Hepatocyte (in vitro differentiated cells): Measurements from ENCODE around the gene CCDC127. TPM values are rescaled to one million over a fixed set of nuclear protein-coding genes. Genes with fewer than 3 reads are reported as not detected.
"Not testable (repeated sequence)": the region's sequence is repeated elsewhere in the genome, so short reads cannot be mapped to it uniquely, and the experiment has no call there.

Experiments used
- DNase-seq: peaks from one replicate; pipeline ENCODE4 v3.0.0-alpha.2; 2016; ENCODE audit warnings: low spot score
- H2AFZ ChIP-seq: fragments of 200-600 bp; sonication (generic); 2 replicates; pipeline ENCODE4 v1.6.0; 2016; ENCODE audit warnings: antibody characterized with exemption, mild to moderate bottlenecking
- H3K27ac ChIP-seq: fragments of 200-600 bp; sonication (generic); 2 replicates; pipeline ENCODE4 v1.5.1; 2016; ENCODE audit warnings: mild to moderate bottlenecking
- H3K27me3 ChIP-seq: fragments of 200-600 bp; sonication (generic); 2 replicates; pipeline ENCODE4 v1.6.1; 2016
- H3K36me3 ChIP-seq: fragments of 200-600 bp; sonication (generic); replicated peaks from 2 replicates; pipeline ENCODE4 v1.5.1; 2016; ENCODE audit warnings: low read depth; ENCODE audit not compliant: insufficient read depth
- H3K4me1 ChIP-seq: fragments of 200-600 bp; sonication (generic); 2 replicates; pipeline ENCODE4 v1.5.1; 2016; ENCODE audit warnings: mild to moderate bottlenecking, moderate library complexity; ENCODE audit not compliant: insufficient read depth
- H3K4me2 ChIP-seq: fragments of 200-600 bp; sonication (generic); 2 replicates; pipeline ENCODE4 v1.6.0; 2016
- H3K4me3 ChIP-seq: fragments of 200-600 bp; sonication (generic); 2 replicates; pipeline ENCODE4 v1.5.1; 2016; ENCODE audit warnings: mild to moderate bottlenecking
- H3K79me2 ChIP-seq: fragments of 200-600 bp; sonication (generic); 2 replicates; pipeline ENCODE4 v1.6.0; 2017; ENCODE audit warnings: mild to moderate bottlenecking
- H3K9me2 ChIP-seq: fragments of 200-600 bp; sonication (generic); replicated peaks from 2 replicates; pipeline ENCODE4 v1.6.0; 2017; ENCODE audit warnings: mild to moderate bottlenecking; ENCODE audit not compliant: insufficient read depth
- H3K9me3 ChIP-seq: fragments of 200-600 bp; sonication (generic); 2 replicates; pipeline ENCODE4 v1.5.1; 2016; ENCODE audit warnings: low read depth, mild to moderate bottlenecking
- H4K20me1 ChIP-seq: fragments of 200-600 bp; sonication (generic); 2 replicates; pipeline ENCODE4 v1.6.0; 2016; ENCODE audit warnings: mild to moderate bottlenecking; ENCODE audit not compliant: insufficient read depth, poor library complexity, severe bottlenecking
- WGBS: methylation state at CpG from one replicate; pipeline ENCODE4 v1.1.6; 2016; ENCODE audit warnings: low lambda C conversion rate; ENCODE audit errors: missing lambda C conversion rate; 5-methylcytosine and 5-hydroxymethylcytosine counted together
- polyA plus RNA-seq: library from polyadenylated mRNA; unstranded; fragments of >200 nt; fragmentation: Nextera tagmentation; extraction: Ambion mirVana; gene quantifications from 2 replicates; pipeline ENCODE4 v1.2.1, GENCODE V29; 2016
- total RNA-seq: library from RNA; depleted of rRNA; stranded (reverse); fragments of >200 nt; gene quantifications from 2 replicates; pipeline ENCODE4 v1.2.3, GENCODE V29; 2014

The CCDC127 gene
- total and polyA plus RNA-seq, 2 experiments from 2014 or later, result 4.8 to 13.7 TPM

GRCh38 chr5:250396-250795, 32.4 kb upstream of the CCDC127 start:
- H3K9me3 ChIP-seq, H3K4me1 ChIP-seq, H4K20me1 ChIP-seq, H3K27ac ChIP-seq, DNase-seq, H3K4me3 ChIP-seq, H3K36me3 ChIP-seq, H2AFZ ChIP-seq, H3K4me2 ChIP-seq, H3K79me2 ChIP-seq, H3K9me2 ChIP-seq, H3K27me3 ChIP-seq: not testable (repeated sequence)
- 89% methylated on average over 9 of the region's 9 CpGs for WGBS

- H3K79me2 ChIP-seq, H3K9me2 ChIP-seq, H2AFZ ChIP-seq, DNase-seq, H3K4me2 ChIP-seq, H3K36me3 ChIP-seq, H3K27me3 ChIP-seq, H3K9me3 ChIP-seq, H3K4me3 ChIP-seq, H3K4me1 ChIP-seq, H3K27ac ChIP-seq, H4K20me1 ChIP-seq: not testable (repeated sequence)
- WGBS, result 92% methylated on average over 5 of the region's 5 CpGs
Measured at GRCh38 chr5:245717-246116, 27.8 kb upstream of the CCDC127 start.

- H3K79me2 ChIP-seq, H3K4me2 ChIP-seq, H3K4me1 ChIP-seq, H4K20me1 ChIP-seq, H3K4me3 ChIP-seq, H3K9me2 ChIP-seq, H2AFZ ChIP-seq, H3K27ac ChIP-seq, H3K27me3 ChIP-seq, DNase-seq, H3K9me3 ChIP-seq, H3K36me3 ChIP-seq: not testable (repeated sequence)
- WGBS, result 94% methylated on average over 12 of the region's 12 CpGs
Measured at GRCh38 chr5:243683-244367, 25.9 kb upstream of the CCDC127 start.

GRCh38 chr5:241045-241669, 23.2 kb upstream of the CCDC127 start:
- not testable (repeated sequence) for H3K4me3 ChIP-seq, H3K9me2 ChIP-seq, H3K4me2 ChIP-seq, H4K20me1 ChIP-seq, H3K36me3 ChIP-seq, H2AFZ ChIP-seq, DNase-seq, H3K79me2 ChIP-seq, H3K27me3 ChIP-seq, H3K4me1 ChIP-seq, H3K9me3 ChIP-seq, H3K27ac ChIP-seq
- WGBS, result 97% methylated on average over 13 of the region's 13 CpGs

- not testable (repeated sequence) for H3K4me1 ChIP-seq, H3K4me3 ChIP-seq, H3K4me2 ChIP-seq, H3K9me3 ChIP-seq, H3K27me3 ChIP-seq, H3K27ac ChIP-seq, H3K36me3 ChIP-seq, H4K20me1 ChIP-seq, H2AFZ ChIP-seq, H3K9me2 ChIP-seq, DNase-seq, H3K79me2 ChIP-seq
- WGBS, result 98% methylated on average over 7 of the region's 7 CpGs
Measured at GRCh38 chr5:240550-240949, 22.6 kb upstream of the CCDC127 start.

GRCh38 chr5:237931-238330, 20.0 kb upstream of the CCDC127 start:
- H3K27me3 ChIP-seq, H3K36me3 ChIP-seq: not testable (repeated sequence)

GRCh38 chr5:235527-235926, 17.6 kb upstream of the CCDC127 start:
- not testable (repeated sequence) for H4K20me1 ChIP-seq, H3K4me3 ChIP-seq, H3K4me2 ChIP-seq, H3K27me3 ChIP-seq, H3K9me3 ChIP-seq, H2AFZ ChIP-seq, H3K36me3 ChIP-seq, H3K27ac ChIP-seq, H3K79me2 ChIP-seq, H3K4me1 ChIP-seq, H3K9me2 ChIP-seq, DNase-seq
- over 99% methylated on average over 8 of the region's 9 CpGs for whole genome bisulfite sequencing

More at GRCh38 chr5:237931-238330, 20.0 kb upstream of the CCDC127 start:
- not testable (repeated sequence) for DNase-seq, H3K79me2 ChIP-seq, H3K9me2 ChIP-seq, H3K4me3 ChIP-seq, H2AFZ ChIP-seq, H3K27ac ChIP-seq, H4K20me1 ChIP-seq, H3K4me2 ChIP-seq, H3K4me1 ChIP-seq, H3K9me3 ChIP-seq
- WGBS, result 97% methylated on average over 8 of the region's 8 CpGs
